Gastrocnemius medialis (tissue), 4 donors: Measurements from ENCODE around the gene PRRT1.

Experiments
- POLR2A ChIP-seq, 2 donors: fragments of 450-650 bp; IDR thresholded peaks; one replicate each; pipeline ENCODE4 v1.6.1; 2017; ENCODE audit warnings: antibody characterized with exemption in 2 of 2, mild to moderate bottlenecking in 2 of 2, moderate library complexity in 2 of 2
- TF ChIP-seq, protein P1 (sequence below), 5 experiments: fragments of 450-650 bp in 3 of 5; fragments of 200-600 bp in 2 of 5; sonication (generic) in 2 of 5; IDR thresholded peaks in 4 of 5; conservative IDR thresholded peaks in 1 of 5; 1 replicate in 4 of 5; 2 replicates in 1 of 5; pipeline ENCODE4 v1.5.1; 2016 to 2019; ENCODE audit warnings: antibody characterized with exemption in 5 of 5, mild to moderate bottlenecking in 3 of 5, moderate library complexity in 3 of 5

DNA sequence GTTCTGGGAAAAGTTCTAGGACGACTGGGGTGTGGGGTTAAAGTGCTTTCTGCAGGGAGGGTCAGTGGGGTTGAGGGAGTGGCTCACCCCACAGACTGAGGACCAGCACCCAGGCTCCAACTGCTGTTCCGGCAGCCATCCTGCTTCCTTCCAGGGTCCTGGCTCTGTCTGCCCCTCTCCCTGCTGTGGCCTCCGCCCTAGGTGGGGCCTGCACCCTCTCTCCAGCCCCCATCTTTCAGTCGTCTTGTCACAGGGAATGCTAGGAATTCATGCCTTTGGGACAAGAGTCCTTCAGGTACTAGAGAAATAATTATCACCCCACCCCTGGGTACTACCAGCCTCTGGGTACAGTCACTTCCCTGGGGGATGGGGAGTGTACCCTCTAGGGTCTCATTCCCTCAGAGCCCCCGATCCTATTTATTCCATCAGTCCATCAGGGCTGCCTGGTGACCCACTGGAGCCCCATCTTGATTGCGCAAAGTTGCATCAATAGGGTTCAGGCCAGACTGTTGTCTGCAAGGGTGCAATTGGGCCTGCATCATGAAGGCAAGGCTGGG is 32.4 kb upstream of the PRRT1 start, which contains the start of gene AGER:
- TF ChIP-seq, protein P1, sequence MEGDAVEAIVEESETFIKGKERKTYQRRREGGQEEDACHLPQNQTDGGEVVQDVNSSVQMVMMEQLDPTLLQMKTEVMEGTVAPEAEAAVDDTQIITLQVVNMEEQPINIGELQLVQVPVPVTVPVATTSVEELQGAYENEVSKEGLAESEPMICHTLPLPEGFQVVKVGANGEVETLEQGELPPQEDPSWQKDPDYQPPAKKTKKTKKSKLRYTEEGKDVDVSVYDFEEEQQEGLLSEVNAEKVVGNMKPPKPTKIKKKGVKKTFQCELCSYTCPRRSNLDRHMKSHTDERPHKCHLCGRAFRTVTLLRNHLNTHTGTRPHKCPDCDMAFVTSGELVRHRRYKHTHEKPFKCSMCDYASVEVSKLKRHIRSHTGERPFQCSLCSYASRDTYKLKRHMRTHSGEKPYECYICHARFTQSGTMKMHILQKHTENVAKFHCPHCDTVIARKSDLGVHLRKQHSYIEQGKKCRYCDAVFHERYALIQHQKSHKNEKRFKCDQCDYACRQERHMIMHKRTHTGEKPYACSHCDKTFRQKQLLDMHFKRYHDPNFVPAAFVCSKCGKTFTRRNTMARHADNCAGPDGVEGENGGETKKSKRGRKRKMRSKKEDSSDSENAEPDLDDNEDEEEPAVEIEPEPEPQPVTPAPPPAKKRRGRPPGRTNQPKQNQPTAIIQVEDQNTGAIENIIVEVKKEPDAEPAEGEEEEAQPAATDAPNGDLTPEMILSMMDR (IDR thresholded peaks at IDR 0.05 in 4 of 5, conservative IDR thresholded peaks at IDR 0.05 in 1 of 5) = no peak
- no peak for TF ChIP-seq POLR2A (IDR thresholded peaks at IDR 0.05)
